ENCODE results near the gene FIBCD1.
"Not testable (repeated sequence)": the region's sequence is repeated elsewhere in the genome, so short reads cannot be mapped to it uniquely, and the experiment has no call there.

FIBCD1 gene

DNA sequence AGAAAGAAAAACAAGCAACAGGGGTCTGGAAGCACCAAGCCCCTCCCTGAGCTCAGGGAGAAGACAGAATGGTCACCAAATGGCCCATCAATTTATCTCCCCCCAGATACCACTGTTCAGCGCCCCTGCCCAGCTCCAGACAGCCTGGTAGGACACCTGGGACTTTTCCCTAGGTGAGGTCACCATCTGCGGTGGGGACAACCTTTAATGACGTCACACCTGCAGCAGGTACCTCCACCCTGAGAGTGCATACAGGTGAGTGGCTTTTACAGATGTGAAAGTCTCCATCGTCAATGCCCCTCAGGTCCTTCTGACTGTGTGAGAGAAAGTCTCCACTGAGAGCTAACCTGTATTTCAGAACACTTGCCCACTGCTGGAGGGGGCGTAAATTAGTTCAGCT, 35.6 kb upstream of the FIBCD1 start:
- no peak for DNase-seq (ENCODE audit: low read depth in 2 of 2, low spot score in 1 of 2)

- DNase-seq (ENCODE audit: low read depth in 2 of 2, low spot score in 1 of 2), result no peak
Observed at GRCh38 chr9:130973686-130974281, 34.7 kb upstream of the FIBCD1 start.

GRCh38 chr9:130972957-130973685, 34.1 kb upstream of the FIBCD1 start:
- no peak for DNase-seq (ENCODE audit: low read depth in 2 of 2, low spot score in 1 of 2)

GRCh38 chr9:130972277-130972956, 33.4 kb upstream of the FIBCD1 start:
- no peak for DNase-seq (ENCODE audit: low read depth in 2 of 2, low spot score in 1 of 2)

- DNase-seq (ENCODE audit: low read depth in 2 of 2, low spot score in 1 of 2), result no peak
Observed at GRCh38 chr9:130971294-130971849, 32.3 kb upstream of the FIBCD1 start.

DNA sequence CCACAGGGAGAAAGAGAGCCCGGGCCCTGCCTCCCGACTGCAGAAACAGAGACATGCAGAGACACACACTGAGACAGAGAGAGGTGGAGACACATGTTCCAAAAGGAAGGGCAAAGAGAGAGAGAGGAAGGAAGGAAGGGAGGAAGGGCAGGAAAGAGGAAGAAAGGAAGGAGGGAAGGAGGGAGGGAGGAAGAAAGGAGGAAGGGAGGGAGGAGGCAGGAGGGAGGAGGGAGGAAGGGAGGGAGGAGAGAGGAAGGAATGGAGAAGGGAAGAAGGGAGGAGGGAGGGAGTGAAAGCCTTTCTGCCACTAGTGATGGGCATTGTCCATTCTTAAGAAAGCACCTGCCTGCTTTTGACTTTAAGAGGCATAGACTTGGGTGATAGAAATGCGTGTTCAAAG, 31.8 kb upstream of the FIBCD1 start:
- no peak for DNase-seq (ENCODE audit: low read depth in 2 of 2, low spot score in 1 of 2)

DNA sequence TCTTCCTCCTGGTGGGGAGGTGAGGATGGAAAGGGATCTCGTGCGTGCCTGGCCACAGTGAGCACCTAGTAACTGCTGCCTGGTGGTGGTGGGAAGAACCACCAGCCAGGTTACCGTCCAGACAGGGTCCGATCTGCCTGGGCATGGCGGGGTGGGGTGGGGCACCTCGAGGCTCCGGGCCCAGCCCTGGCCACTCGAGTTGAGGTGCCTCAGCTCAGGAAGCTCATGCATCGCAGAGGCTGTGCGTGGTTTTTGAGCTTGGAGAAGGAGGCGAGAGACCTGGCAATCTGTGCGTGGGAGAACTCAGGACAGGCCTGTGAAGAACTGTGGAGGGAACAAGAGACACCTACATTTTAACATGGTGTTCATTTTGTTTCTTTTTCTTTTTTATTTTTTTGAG, 31.0 kb upstream of the FIBCD1 start:
- DNase-seq (ENCODE audit: low read depth in 2 of 2, low spot score in 1 of 2), result no peak

DNA sequence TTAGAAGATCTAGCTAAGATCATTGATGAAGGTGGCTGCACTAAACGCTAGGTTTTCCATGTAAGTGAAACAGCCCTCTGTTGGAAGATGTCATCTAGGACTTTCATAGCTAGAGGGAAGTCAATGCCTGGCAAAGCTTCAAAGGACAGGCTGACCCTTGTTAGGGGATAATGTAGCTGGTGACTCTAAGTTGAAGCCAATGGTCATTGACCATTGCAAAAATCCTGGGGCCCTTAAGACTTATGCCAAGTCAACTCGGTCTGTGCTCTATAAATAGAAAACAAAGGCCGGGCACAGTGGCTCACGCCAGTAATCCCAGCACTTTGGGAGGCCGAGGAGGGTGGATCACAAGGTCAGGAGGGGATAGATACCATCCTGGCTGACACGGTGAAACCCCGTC, 26.6 kb upstream of the FIBCD1 start:
- no peak for DNase-seq (ENCODE audit: low read depth in 2 of 2, low spot score in 1 of 2)

- no peak for DNase-seq (ENCODE audit: low read depth in 2 of 2, low spot score in 1 of 2)
Observed at GRCh38 chr9:130963916-130964315, 24.9 kb upstream of the FIBCD1 start.

GRCh38 chr9:130963337-130963908, 24.4 kb upstream of the FIBCD1 start:
- no peak for DNase-seq (ENCODE audit: low read depth in 2 of 2, low spot score in 1 of 2)

- DNase-seq (ENCODE audit: low read depth in 2 of 2, low spot score in 1 of 2), result no peak
Observed at GRCh38 chr9:130962418-130963316, 23.6 kb upstream of the FIBCD1 start.

- no peak for DNase-seq (ENCODE audit: low read depth in 2 of 2, low spot score in 1 of 2)
Observed at GRCh38 chr9:130961511-130962300, 22.7 kb upstream of the FIBCD1 start.

DNA sequence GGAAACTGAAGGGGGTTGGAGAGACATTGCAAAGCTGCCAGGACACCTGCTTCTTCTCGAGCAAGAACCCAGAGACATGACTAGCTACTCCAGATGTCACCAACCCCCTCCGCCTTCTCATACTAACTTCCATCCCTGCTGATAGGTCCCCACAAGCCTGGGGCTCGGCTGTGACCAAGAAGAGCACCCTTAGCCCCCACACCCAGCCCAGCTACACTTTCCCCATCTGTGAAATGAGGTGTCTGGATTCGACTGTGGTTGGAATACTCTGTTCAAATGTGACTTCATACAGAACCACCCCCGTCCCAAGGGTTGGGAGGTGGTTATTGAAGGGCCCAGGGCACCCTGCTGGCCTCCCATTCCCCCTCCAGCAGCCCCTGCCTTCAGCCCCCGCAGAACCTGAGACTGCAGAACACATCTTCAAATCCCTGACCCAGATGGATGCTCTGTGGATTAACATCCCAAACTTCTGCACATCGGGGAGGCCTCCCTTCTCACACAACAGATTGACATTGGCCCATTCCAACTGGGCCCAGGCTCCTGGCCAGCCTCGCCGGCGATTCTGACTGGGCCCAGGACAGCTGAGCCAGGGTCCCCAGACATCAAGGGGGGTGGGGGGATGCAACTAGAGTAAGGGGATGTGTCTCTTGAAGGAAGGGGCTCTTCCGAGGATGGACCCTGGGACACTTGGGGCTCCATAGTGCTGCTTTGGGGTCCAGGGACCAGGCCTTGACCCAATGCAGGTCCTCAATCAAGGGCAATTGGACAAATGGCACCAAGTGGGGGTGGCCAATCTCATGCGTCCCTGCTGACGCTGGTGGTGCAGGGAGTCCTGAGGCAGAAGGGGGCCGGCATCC, 21.7 kb upstream of the FIBCD1 start:
- no peak for DNase-seq (ENCODE audit: low read depth in 2 of 2, low spot score in 1 of 2)

- DNase-seq (ENCODE audit: low read depth in 2 of 2, low spot score in 1 of 2), result no peak
Observed at GRCh38 chr9:130959809-130960334, 20.8 kb upstream of the FIBCD1 start.

- not testable (repeated sequence) for DNase-seq (ENCODE audit: low read depth in 2 of 2, low spot score in 1 of 2)
Observed at GRCh38 chr9:130958564-130958963, 19.5 kb upstream of the FIBCD1 start.

DNA sequence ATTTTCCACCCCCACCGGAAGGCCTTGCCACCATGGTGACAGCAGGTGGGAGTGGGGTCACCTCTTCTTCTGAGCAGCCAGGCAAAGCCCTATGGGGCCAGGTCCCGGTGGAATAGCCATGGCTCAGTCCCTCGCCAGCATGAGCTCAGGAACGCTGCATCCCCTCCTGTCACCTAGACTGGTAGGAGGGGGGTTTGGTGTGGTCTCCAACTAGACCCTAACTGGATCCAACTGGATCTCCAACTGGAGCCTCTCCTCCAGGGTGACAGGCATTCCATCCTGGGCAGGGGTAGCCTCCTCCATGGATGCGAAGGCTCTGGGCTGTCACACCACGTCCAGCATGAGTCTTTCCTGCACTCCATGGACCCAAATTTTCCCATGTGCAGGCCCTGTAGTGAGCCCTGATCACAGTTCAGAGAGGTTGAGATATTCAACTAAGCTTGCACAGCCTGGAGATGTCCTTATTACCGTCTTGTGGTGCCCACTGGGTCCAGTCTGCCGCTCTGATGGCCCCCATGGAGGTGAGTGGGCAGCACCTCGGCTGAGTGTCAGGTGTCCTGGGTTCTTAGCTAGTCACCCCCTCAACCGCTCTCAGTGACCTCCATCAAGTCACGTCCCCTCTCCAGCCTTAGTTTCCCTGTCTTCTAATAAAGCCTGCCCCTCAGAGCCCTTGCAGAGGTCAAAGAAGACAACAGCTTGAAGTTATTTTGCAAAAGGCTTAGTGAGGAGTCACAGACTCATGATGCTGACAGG, 18.6 kb upstream of the FIBCD1 start:
- DNase-seq (ENCODE audit: low read depth in 2 of 2, low spot score in 1 of 2), result no peak

GRCh38 chr9:130956636-130957450, 17.8 kb upstream of the FIBCD1 start:
- DNase-seq (ENCODE audit: low read depth in 2 of 2, low spot score in 1 of 2), result no peak
